ENCODE measurements around the gene ATL3. TPM values are rescaled to one million over a fixed set of nuclear protein-coding genes. Genes with fewer than 3 reads are reported as not detected.

Gene ATL3
- total RNA-seq, 1 experiment from 2014 or later, result 98.3 TPM

GRCh38 chr11:63598556-63598955 is 72.6 kb downstream of the ATL3 start:
- Histone ChIP-seq H3K4me1 (replicated peaks; ENCODE audit: insufficient read depth) (no peaks in the 10 kb centered on the region), H3K9me3 (ENCODE audit: insufficient read depth, low read depth) (no peaks in the 10 kb centered on the region), H3F3A (ENCODE audit: insufficient read depth, low read depth) (no peaks in the 10 kb centered on the region), H3K27ac (no peak overlapping the region), H2AFZ (no peak overlapping the region), H3K9me2 (ENCODE audit: insufficient read depth) (no peaks in the 10 kb centered on the region), H3K4me2 (no peak overlapping the region), H3K36me3 (ENCODE audit: low read depth) (0 out of 2 replicates have a peak, but pooled peaks cover 3% of the 10 kb centered on the region), H3K79me2 (ENCODE audit: low read depth) (peaks cover 21% of the 10 kb centered on the region), H4K20me1 (ENCODE audit: insufficient read depth) (no peaks in the 10 kb centered on the region), H3K4me3 (no peak overlapping the region), H3K27me3 (ENCODE audit: insufficient read depth, low read depth) (no peaks in the 10 kb centered on the region)
- TF ChIP-seq EZH2 (IDR thresholded peaks at IDR 0.05; ENCODE audit: low read depth), result no peak
- TF ChIP-seq CTCF (conservative IDR thresholded peaks at IDR 0.05), result no peak
- BruUV-seq (replicated peaks), result no TSS peak
- ChIA-PET CTCF (no interaction called here), POLR2A (ENCODE audit: unreplicated experiment) (no interaction called here)
- no peak for DNase-seq
- intact Hi-C loops (cut with micrococcal nuclease; ENCODE audit: unreplicated experiment), result no loop called here

GRCh38 chr11:63595296-63595695 is 75.9 kb downstream of the ATL3 start:
- ChIA-PET POLR2A (ENCODE audit: unreplicated experiment) (no interaction called here), CTCF (no interaction called here)
- H3K79me2 ChIP-seq (ENCODE audit: low read depth), result no peaks in the 10 kb centered on the region; the same call in 1 of the 2 replicates
- H3K27ac ChIP-seq, result no peak overlapping the region
- no peak overlapping the region for H2AFZ ChIP-seq
- 0 out of 2 replicates have a peak, but pooled peaks cover 2% of the 10 kb centered on the region for H4K20me1 ChIP-seq (ENCODE audit: insufficient read depth)
- no peaks in the 10 kb centered on the region for H3K9me3 ChIP-seq (ENCODE audit: insufficient read depth, low read depth)
- intact Hi-C loops (cut with micrococcal nuclease; ENCODE audit: unreplicated experiment), result no loop called here
- no peaks in the 10 kb centered on the region for H3F3A ChIP-seq (ENCODE audit: insufficient read depth, low read depth)
- no peak overlapping the region for H3K4me3 ChIP-seq
- 0 out of 2 replicates have a peak, but pooled peaks cover 3% of the 10 kb centered on the region for H3K36me3 ChIP-seq (ENCODE audit: low read depth)
- no peaks in the 10 kb centered on the region for H3K27me3 ChIP-seq (ENCODE audit: insufficient read depth, low read depth)
- no peak overlapping the region for H3K4me2 ChIP-seq
- DNase-seq, result no peak
- TSS peak; percentile 1 for BruUV-seq (replicated peaks)
- H3K4me1 ChIP-seq (replicated peaks; ENCODE audit: insufficient read depth), result no peaks in the 10 kb centered on the region
- H3K9me2 ChIP-seq (ENCODE audit: insufficient read depth), result no peaks in the 10 kb centered on the region
- TF ChIP-seq CTCF (conservative IDR thresholded peaks at IDR 0.05) (no peak), EZH2 (IDR thresholded peaks at IDR 0.05; ENCODE audit: low read depth) (no peak)

GRCh38 chr11:63592975-63593395 is 78.2 kb downstream of the ATL3 start:
- 0 out of 2 replicates have a peak, but pooled peaks cover 2% of the 10 kb centered on the region for H4K20me1 ChIP-seq (ENCODE audit: insufficient read depth)
- H2AFZ ChIP-seq, result no peak overlapping the region
- H3K4me1 ChIP-seq (replicated peaks; ENCODE audit: insufficient read depth), result no peaks in the 10 kb centered on the region
- no peaks in the 10 kb centered on the region for H3K9me2 ChIP-seq (ENCODE audit: insufficient read depth)
- H3K9me3 ChIP-seq (ENCODE audit: insufficient read depth, low read depth), result no peaks in the 10 kb centered on the region
- H3K36me3 ChIP-seq (ENCODE audit: low read depth), result 0 out of 2 replicates have a peak, but pooled peaks cover 3% of the 10 kb centered on the region
- no peak for TF ChIP-seq EZH2 (IDR thresholded peaks at IDR 0.05; ENCODE audit: low read depth)
- peak; percentile 84 for TF ChIP-seq CTCF (conservative IDR thresholded peaks at IDR 0.05)
- H3K4me3 ChIP-seq, result no peak overlapping the region
- H3K79me2 ChIP-seq (ENCODE audit: low read depth), result no peaks in the 10 kb centered on the region
- peak in 1 of 2 experiments; percentile 44 for DNase-seq
- no peaks in the 10 kb centered on the region for H3K27me3 ChIP-seq (ENCODE audit: insufficient read depth, low read depth)
- ChIA-PET CTCF (interaction anchor here (1.1 to 2.4 kb wide), 2 partner anchors 30 to 46 kb away, joined by 3 to 8 read pairs; no protein-coding TSS in a partner anchor), POLR2A (ENCODE audit: unreplicated experiment) (no interaction called here)
- H3K27ac ChIP-seq, result no peak overlapping the region
- no TSS peak for BruUV-seq (replicated peaks)
- intact Hi-C loops (cut with micrococcal nuclease; ENCODE audit: unreplicated experiment), result loop anchor here (2.0 kb wide), 2 partner anchors 44 to 114 kb away; no protein-coding TSS in a partner anchor
- H3K4me2 ChIP-seq, result no peak overlapping the region
- H3F3A ChIP-seq (ENCODE audit: insufficient read depth, low read depth), result no peaks in the 10 kb centered on the region

Measured in PC-9 (cell line).